ENCODE measurements around the gene CENPN.

Gene CENPN, protein sequence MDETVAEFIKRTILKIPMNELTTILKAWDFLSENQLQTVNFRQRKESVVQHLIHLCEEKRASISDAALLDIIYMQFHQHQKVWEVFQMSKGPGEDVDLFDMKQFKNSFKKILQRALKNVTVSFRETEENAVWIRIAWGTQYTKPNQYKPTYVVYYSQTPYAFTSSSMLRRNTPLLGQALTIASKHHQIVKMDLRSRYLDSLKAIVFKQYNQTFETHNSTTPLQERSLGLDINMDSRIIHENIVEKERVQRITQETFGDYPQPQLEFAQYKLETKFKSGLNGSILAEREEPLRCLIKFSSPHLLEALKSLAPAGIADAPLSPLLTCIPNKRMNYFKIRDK

DNA sequence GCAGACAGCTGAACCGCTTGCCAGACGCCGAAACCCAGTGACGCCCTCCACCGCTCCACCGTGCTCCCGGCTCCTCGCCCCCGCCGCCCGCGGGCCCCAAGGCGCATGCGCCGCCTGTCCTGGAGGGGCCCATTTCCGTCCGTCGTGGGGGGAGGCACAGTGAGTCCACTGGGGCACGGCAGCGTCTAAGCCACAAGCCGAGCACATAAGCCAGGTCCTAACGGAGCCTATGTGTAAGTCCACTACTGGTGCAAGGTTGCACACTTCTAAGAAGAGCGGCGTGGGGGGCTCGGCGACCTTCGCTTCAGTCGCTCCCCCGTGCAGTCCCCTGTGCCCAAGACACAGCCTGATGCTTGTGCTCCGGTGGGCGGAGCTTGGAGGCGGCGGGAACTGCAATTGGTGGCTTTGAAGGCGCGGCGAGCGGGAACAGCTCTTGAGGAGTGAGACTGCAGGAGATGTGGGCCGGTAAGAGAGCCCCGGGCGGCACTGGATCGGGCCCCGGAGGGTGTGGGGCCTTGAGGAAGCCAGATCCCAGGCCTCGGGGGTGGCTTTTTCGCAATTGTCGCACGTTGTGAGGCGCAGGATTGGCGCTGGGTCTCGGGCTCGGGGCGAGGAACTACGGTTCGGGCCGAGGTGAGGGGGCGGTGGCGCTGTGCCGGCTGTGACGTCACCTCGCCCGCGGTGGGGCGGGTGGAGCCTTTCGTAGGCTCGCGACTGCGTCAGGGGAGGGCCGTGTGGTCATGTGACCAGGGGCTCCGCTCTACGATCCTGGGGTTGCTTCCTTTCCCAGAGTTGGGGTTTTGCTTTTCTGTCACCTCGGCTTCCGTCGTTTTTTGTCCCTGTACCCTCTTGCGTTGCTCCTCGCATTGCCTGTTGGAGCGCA, at the start of gene CENPN, which contains the start of gene CMC2:
CENPN (plus strand) TSS at position 402 of the 883 bp plus-strand sequence. CDS start 4,726 bp downstream, outside the sequence.
CMC2 (minus strand) TSS at position 73 of the 883 bp plus-strand sequence. CDS start 9,491 bp downstream, outside the sequence.
- H3K4me3 ChIP-seq (ENCODE audit: low read depth, low read length) = peak within 1 kb of the TSS; percentile 98
- POLR2A ChIA-PET = interaction anchor here (0.5 to 1.4 kb wide), 6 partner anchors 11 to 1138 kb away, joined by 3 to 10 read pairs (median 3); no protein-coding TSS in a partner anchor
- TF ChIP-seq, protein P1, sequence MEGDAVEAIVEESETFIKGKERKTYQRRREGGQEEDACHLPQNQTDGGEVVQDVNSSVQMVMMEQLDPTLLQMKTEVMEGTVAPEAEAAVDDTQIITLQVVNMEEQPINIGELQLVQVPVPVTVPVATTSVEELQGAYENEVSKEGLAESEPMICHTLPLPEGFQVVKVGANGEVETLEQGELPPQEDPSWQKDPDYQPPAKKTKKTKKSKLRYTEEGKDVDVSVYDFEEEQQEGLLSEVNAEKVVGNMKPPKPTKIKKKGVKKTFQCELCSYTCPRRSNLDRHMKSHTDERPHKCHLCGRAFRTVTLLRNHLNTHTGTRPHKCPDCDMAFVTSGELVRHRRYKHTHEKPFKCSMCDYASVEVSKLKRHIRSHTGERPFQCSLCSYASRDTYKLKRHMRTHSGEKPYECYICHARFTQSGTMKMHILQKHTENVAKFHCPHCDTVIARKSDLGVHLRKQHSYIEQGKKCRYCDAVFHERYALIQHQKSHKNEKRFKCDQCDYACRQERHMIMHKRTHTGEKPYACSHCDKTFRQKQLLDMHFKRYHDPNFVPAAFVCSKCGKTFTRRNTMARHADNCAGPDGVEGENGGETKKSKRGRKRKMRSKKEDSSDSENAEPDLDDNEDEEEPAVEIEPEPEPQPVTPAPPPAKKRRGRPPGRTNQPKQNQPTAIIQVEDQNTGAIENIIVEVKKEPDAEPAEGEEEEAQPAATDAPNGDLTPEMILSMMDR (IDR thresholded peaks at IDR 0.05; ENCODE audit: insufficient read depth, low read length, missing control alignments) = peak; percentile 4
- CTCF ChIA-PET = interaction anchor here (0.9 to 7.0 kb wide), 5 partner anchors 9 to 83 kb away, joined by 3 to 125 read pairs (median 6); partner anchors contain the start of gene ATMIN
- peak; percentile 96 for DNase-seq (ENCODE audit: low read depth, low spot score)

DNA sequence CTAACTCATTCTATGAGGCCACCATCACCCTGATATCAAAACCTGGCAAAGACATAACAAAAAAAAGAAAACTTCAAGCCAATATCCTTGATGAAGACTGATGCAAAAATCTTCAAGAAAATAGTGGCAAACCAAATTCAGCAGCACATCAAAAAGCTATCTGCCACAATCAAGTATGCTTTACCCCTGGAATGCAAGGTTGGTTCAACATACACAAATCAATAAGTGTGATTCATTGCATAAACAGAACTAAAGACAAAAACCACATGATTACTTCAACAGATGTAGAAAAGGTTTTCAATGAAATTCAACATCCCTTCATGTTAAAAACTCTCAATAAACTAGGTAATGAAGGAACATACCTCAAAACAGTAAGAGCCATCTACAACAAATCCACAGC, 48.7 kb upstream of the CENPN start:
- no peak for DNase-seq (ENCODE audit: low read depth, low spot score)
- ChIA-PET POLR2A (no interaction called here), CTCF (interaction anchor here (0.9 to 1.3 kb wide), 4 partner anchors 9 to 15 kb away, joined by 3 to 9 read pairs (median 4); no protein-coding TSS in a partner anchor)
- H3K4me3 ChIP-seq (ENCODE audit: low read depth, low read length) = no peak overlapping the region
- TF ChIP-seq, protein P1 (IDR thresholded peaks at IDR 0.05; ENCODE audit: insufficient read depth, low read length, missing control alignments) = no peak

DNA sequence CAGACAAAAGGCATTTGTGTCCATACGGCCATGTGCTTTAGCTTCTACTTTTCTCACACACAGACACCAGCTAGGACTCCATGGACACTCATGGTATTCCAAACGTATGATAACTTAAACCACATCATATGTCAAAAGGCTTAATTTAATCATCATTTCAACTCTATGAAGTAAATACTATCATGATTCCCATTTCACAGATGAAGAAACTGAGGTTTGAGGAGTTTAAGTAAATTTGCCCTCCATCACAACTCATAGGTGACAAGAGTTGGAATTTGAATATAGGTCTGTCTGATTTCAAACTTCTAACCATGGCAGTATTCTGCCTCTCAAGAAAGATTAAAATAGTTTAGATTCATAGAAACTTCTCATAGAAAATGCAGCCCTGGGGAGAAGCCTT, 44.1 kb upstream of the CENPN start:
- TF ChIP-seq, protein P1 (IDR thresholded peaks at IDR 0.05; ENCODE audit: insufficient read depth, low read length, missing control alignments) = no peak
- DNase-seq (ENCODE audit: low read depth, low spot score) = no peak
- no peak overlapping the region for H3K4me3 ChIP-seq (ENCODE audit: low read depth, low read length)
- POLR2A ChIA-PET = interaction anchor here (0.6 kb wide), 1 partner anchor 372 kb away, joined by 3 read pairs; no protein-coding TSS in a partner anchor
- CTCF ChIA-PET = interaction anchor here (1.0 kb wide), 1 partner anchor 14 kb away, joined by 4 read pairs; no protein-coding TSS in a partner anchor

DNA sequence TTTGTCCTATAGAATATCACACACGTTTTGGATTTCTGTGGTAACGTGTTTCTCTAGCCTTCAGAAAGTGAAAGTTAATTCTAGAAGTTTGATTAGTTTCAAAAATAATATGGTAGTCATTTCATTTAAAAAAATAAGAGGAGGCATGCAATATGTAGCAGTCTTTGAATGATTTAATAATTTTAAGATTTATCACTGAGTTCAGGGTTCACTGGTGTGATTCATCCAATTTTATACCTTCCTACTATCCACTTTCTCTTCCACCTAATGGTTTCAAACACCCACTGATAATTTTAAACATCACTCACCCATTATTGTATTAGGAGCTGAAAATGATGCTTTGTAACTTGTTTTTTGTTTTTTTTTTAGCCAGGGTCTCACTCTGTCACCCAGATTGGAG, 42.7 kb upstream of the CENPN start:
- TF ChIP-seq, protein P1 (IDR thresholded peaks at IDR 0.05; ENCODE audit: insufficient read depth, low read length, missing control alignments) = no peak
- H3K4me3 ChIP-seq (ENCODE audit: low read depth, low read length) = no peak overlapping the region
- no peak for DNase-seq (ENCODE audit: low read depth, low spot score)
- ChIA-PET CTCF (interaction anchor here (0.8 kb wide), 1 partner anchor 10 kb away, joined by 3 read pairs; no protein-coding TSS in a partner anchor), POLR2A (no interaction called here)

DNA sequence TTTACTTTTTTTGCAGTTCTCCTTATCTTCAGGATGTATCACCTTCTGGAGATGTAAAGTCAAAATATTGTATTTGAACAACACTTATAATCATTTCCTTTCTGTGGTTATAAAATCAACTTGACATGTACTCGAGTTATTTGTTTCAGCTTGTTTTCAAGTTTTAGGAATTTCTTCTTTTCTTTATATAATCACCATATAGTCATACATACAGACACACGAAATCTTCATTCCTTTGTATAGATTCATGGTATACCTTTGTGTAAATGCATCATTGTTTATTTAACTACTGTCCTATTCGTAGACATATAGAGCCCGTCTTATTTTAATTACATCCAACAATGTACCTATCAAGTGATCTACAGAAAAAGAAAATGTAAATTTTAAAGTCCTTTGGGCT, 40.4 kb upstream of the CENPN start:
- no peak for DNase-seq (ENCODE audit: low read depth, low spot score)
- H3K4me3 ChIP-seq (ENCODE audit: low read depth, low read length) = no peak overlapping the region
- TF ChIP-seq, protein P1 (IDR thresholded peaks at IDR 0.05; ENCODE audit: insufficient read depth, low read length, missing control alignments) = no peak
- ChIA-PET CTCF (interaction anchor here (1.0 to 2.4 kb wide), 4 partner anchors 8 to 38 kb away, joined by 3 to 9 read pairs (median 8); no protein-coding TSS in a partner anchor), POLR2A (no interaction called here)
